A549 (cell line): ENCODE measurements around the gene ZGPAT.

ENCODE experiments used
- CTCF ChIP-seq: fragments of >200 bp; sonication (Bioruptor Twin); formaldehyde crosslinking; IDR thresholded peaks from 3 replicates; pipeline ENCODE4 v1.5.1; 2016
- ESRRA ChIP-seq: fragments of 150-350 bp; IDR thresholded peaks from 2 replicates; pipeline ENCODE4 v1.6.1; 2014; ENCODE audit warnings: mild to moderate bottlenecking, low read length, borderline replicate concordance
- KDM5A ChIP-seq: fragments of 200-600 bp; sonication (generic); IDR thresholded peaks from 2 replicates; pipeline ENCODE4 v1.6.1; 2016; ENCODE audit warnings: antibody characterized with exemption, mild to moderate bottlenecking
- MAX ChIP-seq: IDR thresholded peaks from 2 replicates; pipeline ENCODE4 v1.6.1; 2012
- NPAS2 ChIP-seq: fragments of 250-450 bp; sonication (Bioruptor Pico); IDR thresholded peaks from 2 replicates; pipeline ENCODE4 v1.8.0; 2022; ENCODE audit warnings: mild to moderate bottlenecking, moderate library complexity, borderline replicate concordance

GRCh38 chr20:63705232-63706026 lies 2.4 kb upstream of the ZGPAT start:
- no peak for TF ChIP-seq CTCF
- TF ChIP-seq ESRRA: no peak
- TF ChIP-seq MAX: no peak
- TF ChIP-seq KDM5A: no peak
- TF ChIP-seq NPAS2 (CRISPR knock-in tag): no peak
